Mononuclear cell (primary cell): ENCODE data around the gene IRGC. TPM values are rescaled to one million over a fixed set of nuclear protein-coding genes. Genes with fewer than 3 reads are reported as not detected.
"Not testable (repeated sequence)": the region's sequence is repeated elsewhere in the genome, so short reads cannot be mapped to it uniquely, and the experiment has no call there.

Experiments
- H3K27me3 ChIP-seq: 2 replicates; pipeline ENCODE4 v1.6.0; 2011; ENCODE audit warnings: low read length, control low read depth; ENCODE audit not compliant: insufficient read depth
- H3K4me1 ChIP-seq: 2 replicates; pipeline ENCODE4 v1.5.1; 2011; ENCODE audit warnings: mild to moderate bottlenecking, low read length, control low read depth; ENCODE audit not compliant: insufficient read depth
- H3K4me3 ChIP-seq: 2 replicates; pipeline ENCODE4 v1.5.1; 2011; ENCODE audit warnings: mild to moderate bottlenecking, low read length, moderate library complexity
- H3K9me3 ChIP-seq: 2 replicates; pipeline ENCODE4 v1.5.1; 2011; ENCODE audit warnings: low read depth, mild to moderate bottlenecking, control low read depth, low read length
- total RNA-seq: library from RNA; depleted of rRNA; stranded (reverse); fragments of >200 nt; gene quantifications from one replicate; pipeline ENCODE4 v1.2.3, GENCODE V29; 2012

The IRGC gene
- total RNA-seq, 1 donor, result not detected

GRCh38 chr19:43749152-43749551 lies 33.3 kb downstream of the IRGC start:
- no peaks in the 10 kb centered on the region for H3K27me3 ChIP-seq
- peaks cover 30% of the 10 kb centered on the region for H3K4me1 ChIP-seq
- H3K4me3 ChIP-seq, result no peak overlapping the region
- no peaks in the 10 kb centered on the region for H3K9me3 ChIP-seq

- H3K4me1 ChIP-seq, result peaks cover 24% of the 10 kb centered on the region
- H3K9me3 ChIP-seq, result no peaks in the 10 kb centered on the region
- no peak overlapping the region for H3K4me3 ChIP-seq
- no peaks in the 10 kb centered on the region for H3K27me3 ChIP-seq
These were observed 34.0 kb downstream of the IRGC start for GRCh38 chr19:43749898-43750297.

- Histone ChIP-seq H3K4me1 (peaks cover 37% of the 10 kb centered on the region), H3K4me3 (no peak overlapping the region), H3K9me3 (no peaks in the 10 kb centered on the region), H3K27me3 (no peaks in the 10 kb centered on the region)
These were observed 35.8 kb downstream of the IRGC start for GRCh38 chr19:43751466-43752220.

- H3K9me3 ChIP-seq, result no peaks in the 10 kb centered on the region
- H3K27me3 ChIP-seq, result no peaks in the 10 kb centered on the region
- no peak overlapping the region for H3K4me3 ChIP-seq
- peaks cover 45% of the 10 kb centered on the region for H3K4me1 ChIP-seq
These were observed 36.5 kb downstream of the IRGC start for GRCh38 chr19:43752287-43752875.

GRCh38 chr19:43754253-43754502 lies 38.3 kb downstream of the IRGC start:
- Histone ChIP-seq H3K4me1 (peaks cover 54% of the 10 kb centered on the region), H3K9me3 (no peaks in the 10 kb centered on the region), H3K27me3 (no peaks in the 10 kb centered on the region), H3K4me3 (peak overlapping the region; percentile 67)

GRCh38 chr19:43754503-43755255 lies 38.8 kb downstream of the IRGC start, which contains the start of gene SMG9:
TSS of gene SMG9 (minus strand) at chr19:43754962. CDS start at chr19:43750741, 4,221 bp downstream.
- Histone ChIP-seq H3K9me3 (no peaks in the 10 kb centered on the region), H3K4me3 (peak within 1 kb of the TSS; percentile 67), H3K4me1 (peaks cover 59% of the 10 kb centered on the region), H3K27me3 (no peaks in the 10 kb centered on the region)

GRCh38 chr19:43755256-43755801 lies 39.5 kb downstream of the IRGC start:
- H3K9me3 ChIP-seq, result no peaks in the 10 kb centered on the region
- H3K4me3 ChIP-seq, result peak overlapping the region; percentile 67
- H3K27me3 ChIP-seq, result no peaks in the 10 kb centered on the region
- H3K4me1 ChIP-seq, result peaks cover 60% of the 10 kb centered on the region

- Histone ChIP-seq H3K4me3 (no peak overlapping the region), H3K9me3 (no peaks in the 10 kb centered on the region), H3K4me1 (peaks cover 54% of the 10 kb centered on the region), H3K27me3 (no peaks in the 10 kb centered on the region)
These were observed 43.6 kb downstream of the IRGC start for GRCh38 chr19:43759515-43759914.

- Histone ChIP-seq H3K4me1 (peaks cover 59% of the 10 kb centered on the region), H3K27me3 (no peaks in the 10 kb centered on the region), H3K9me3 (no peaks in the 10 kb centered on the region)
These were observed 45.1 kb downstream of the IRGC start for GRCh38 chr19:43760941-43761340.

GRCh38 chr19:43762814-43763213 lies 46.9 kb downstream of the IRGC start:
- H3K27me3 ChIP-seq, result no peaks in the 10 kb centered on the region
- H3K9me3 ChIP-seq, result no peaks in the 10 kb centered on the region
- no peak overlapping the region for H3K4me3 ChIP-seq
- peaks cover 59% of the 10 kb centered on the region for H3K4me1 ChIP-seq

More at GRCh38 chr19:43760941-43761340, 45.1 kb downstream of the IRGC start:
- H3K4me3 ChIP-seq, result no peak overlapping the region

GRCh38 chr19:43763473-43763939 lies 47.6 kb downstream of the IRGC start:
- peaks cover 60% of the 10 kb centered on the region for H3K4me1 ChIP-seq
- H3K4me3 ChIP-seq, result no peak overlapping the region

GRCh38 chr19:43764684-43765083 lies 48.8 kb downstream of the IRGC start:
- not testable (repeated sequence) for H3K27me3 ChIP-seq, H3K9me3 ChIP-seq, H3K4me3 ChIP-seq
- peaks cover 67% of the 10 kb centered on the region for H3K4me1 ChIP-seq

More at GRCh38 chr19:43763473-43763939, 47.6 kb downstream of the IRGC start:
- no peaks in the 10 kb centered on the region for H3K27me3 ChIP-seq
- H3K9me3 ChIP-seq, result no peaks in the 10 kb centered on the region

- peaks cover 72% of the 10 kb centered on the region for H3K4me1 ChIP-seq
- no peaks in the 10 kb centered on the region for H3K9me3 ChIP-seq
- H3K4me3 ChIP-seq, result no peak overlapping the region
- H3K27me3 ChIP-seq, result no peaks in the 10 kb centered on the region
These were observed 49.4 kb downstream of the IRGC start for GRCh38 chr19:43765109-43765876.

GRCh38 chr19:43766755-43767043 lies 50.8 kb downstream of the IRGC start:
- H3K4me1 ChIP-seq, result peaks cover 74% of the 10 kb centered on the region
- H3K9me3 ChIP-seq, result no peaks in the 10 kb centered on the region
- H3K27me3 ChIP-seq, result no peaks in the 10 kb centered on the region
- H3K4me3 ChIP-seq, result no peak overlapping the region

- no peaks in the 10 kb centered on the region for H3K9me3 ChIP-seq
- H3K4me1 ChIP-seq, result peaks cover 74% of the 10 kb centered on the region
These were observed 51.4 kb downstream of the IRGC start for GRCh38 chr19:43767316-43767715.

More at GRCh38 chr19:43767316-43767715, 51.4 kb downstream of the IRGC start:
- H3K4me3 ChIP-seq, result no peak overlapping the region
- H3K27me3 ChIP-seq, result no peaks in the 10 kb centered on the region
